C4-2B (cell line): ENCODE measurements around the gene SCARB1.

Experiments
- H3K27ac ChIP-seq: fragments of 450-650 bp; 2 replicates; pipeline ENCODE4 v1.5.1; 2017
- CTCF ChIP-seq: fragments of 450-650 bp; conservative IDR thresholded peaks from 2 replicates; pipeline ENCODE4 v1.5.1; 2017; ENCODE audit warnings: mild to moderate bottlenecking
- ZFX ChIP-seq: fragments of 450-650 bp; IDR thresholded peaks from 2 replicates; pipeline ENCODE4 v1.6.1; 2017

SCARB1 gene

DNA sequence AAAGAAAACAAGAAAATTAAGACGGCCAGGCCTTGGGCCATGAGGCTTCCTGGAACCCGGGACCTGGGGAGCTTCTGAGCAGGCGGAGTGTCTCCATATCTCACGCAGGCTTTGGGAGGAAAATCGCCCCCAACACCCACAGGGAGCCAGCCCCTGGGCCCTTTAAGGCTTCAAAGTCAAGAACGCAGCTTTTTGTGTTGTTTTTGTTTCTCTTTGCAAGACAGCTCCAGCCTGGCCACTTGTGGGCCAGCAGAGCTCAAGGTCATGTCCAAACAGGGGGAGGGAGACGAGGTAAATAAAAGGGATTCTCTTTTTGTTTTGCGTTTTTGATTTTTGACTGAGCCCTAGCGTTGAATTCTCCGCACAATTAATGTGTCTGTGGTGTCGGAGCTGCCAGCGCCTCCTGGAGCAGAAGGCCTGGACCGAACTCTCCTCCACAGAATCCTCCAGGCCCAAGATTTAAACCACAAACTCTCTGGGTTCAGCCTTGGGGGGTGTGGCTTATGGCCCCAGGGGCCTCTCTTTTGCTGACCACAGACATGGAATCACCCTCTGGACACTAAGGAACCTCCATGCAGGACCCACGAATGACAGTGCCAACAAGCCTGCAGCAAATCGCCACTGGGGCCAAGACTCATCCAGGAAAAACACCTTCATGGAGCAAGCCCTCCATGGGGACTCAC lies 8.2 kb downstream of the SCARB1 start:
- TF ChIP-seq CTCF (no peak), ZFX (no peak)
- H3K27ac ChIP-seq: no peak overlapping the region

- H3K27ac ChIP-seq: no peak overlapping the region
- TF ChIP-seq CTCF (no peak), ZFX (no peak)
Measured at GRCh38 chr12:124854637-124855184, 9.0 kb downstream of the SCARB1 start.

DNA sequence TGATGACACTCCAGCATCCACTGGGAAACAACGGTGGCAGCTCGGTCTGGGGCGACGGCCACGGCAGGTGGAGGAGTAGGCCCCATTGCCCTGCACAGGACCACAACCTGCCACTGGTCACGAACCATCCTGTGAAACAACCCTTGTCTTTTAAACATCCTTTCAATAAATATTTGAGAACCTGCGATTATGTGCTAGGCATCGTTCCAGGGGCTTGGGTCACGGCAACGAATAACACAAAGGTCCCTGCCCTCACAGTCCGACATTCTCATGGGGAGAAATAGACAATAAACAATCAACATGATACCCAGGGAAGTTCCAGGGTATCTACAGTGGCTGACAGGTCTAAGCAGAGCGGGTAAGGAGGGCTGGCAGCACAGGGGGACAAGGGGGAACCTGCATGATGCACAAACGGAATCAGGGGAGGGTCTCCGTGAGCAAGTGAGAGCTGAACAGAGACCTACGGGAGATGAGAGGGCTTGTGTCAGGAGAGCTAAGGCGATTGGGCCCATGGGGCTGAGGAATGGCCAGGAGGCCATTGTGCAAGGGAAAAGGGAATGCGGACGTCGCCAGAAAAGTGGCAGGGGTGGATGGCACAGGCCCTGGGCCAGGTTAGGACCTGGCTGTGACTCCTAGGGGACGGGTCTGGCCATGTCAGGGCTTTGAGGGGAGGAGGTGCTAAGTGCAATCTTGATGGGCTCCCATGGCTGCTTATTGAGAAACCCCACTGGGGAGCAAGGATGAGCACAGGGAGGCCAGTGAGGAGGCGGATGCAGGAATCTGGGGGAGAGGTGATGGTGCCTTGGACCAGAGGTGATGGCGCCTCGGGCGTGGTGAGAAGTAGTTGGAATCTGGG lies 9.7 kb downstream of the SCARB1 start:
- no peak overlapping the region for H3K27ac ChIP-seq
- TF ChIP-seq CTCF (no peak), ZFX (no peak)

- TF ChIP-seq ZFX: no peak
- TF ChIP-seq CTCF: no peak
Measured at GRCh38 chr12:124852911-124853427, 10.7 kb downstream of the SCARB1 start.

DNA sequence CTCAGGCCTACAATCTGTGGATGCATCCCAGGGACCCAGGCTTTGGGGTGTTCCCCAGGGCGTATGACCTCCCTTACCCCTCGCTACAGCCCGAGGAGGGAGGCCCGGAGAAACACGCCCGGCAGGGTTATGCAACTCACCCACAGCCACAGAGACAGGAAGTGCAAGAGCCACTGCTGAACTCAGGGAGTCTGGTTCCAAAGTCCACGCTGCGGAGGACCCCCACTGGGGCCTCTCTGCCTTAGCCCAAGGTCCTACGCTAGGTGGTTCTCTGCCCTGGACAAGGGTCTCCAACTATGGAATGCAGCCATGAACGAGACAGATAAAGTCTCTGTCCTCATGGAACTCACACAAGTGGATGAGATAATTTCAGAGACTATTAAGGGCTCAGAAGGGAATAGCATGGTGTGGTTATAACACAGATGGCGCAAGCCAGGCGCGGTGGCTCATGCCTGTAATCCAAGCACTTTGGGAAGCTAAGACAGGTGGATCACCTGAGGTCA lies 11.3 kb downstream of the SCARB1 start:
- H3K27ac ChIP-seq: no peak overlapping the region
- TF ChIP-seq CTCF (no peak), ZFX (no peak)

More at GRCh38 chr12:124852911-124853427, 10.7 kb downstream of the SCARB1 start:
- no peak overlapping the region for H3K27ac ChIP-seq

GRCh38 chr12:124851342-124851741 lies 12.3 kb downstream of the SCARB1 start:
- TF ChIP-seq ZFX (no peak), CTCF (no peak)
- H3K27ac ChIP-seq: no peak overlapping the region
